Stimulated activated CD4-positive, alpha-beta T cell treated with anti-CD3 and anti-CD28 coated beads, Interleukin-4, amount 100 ng/mL, for 4 hours (primary cell): ENCODE measurements around the gene TFDP2.
A peak's percentile ranks its signal among the peaks of the same experiment; 100 is the strongest.
"Not testable (repeated sequence)": the region's sequence is repeated elsewhere in the genome, so short reads cannot be mapped to it uniquely, and the experiment has no call there.

Source experiments
- DNase-seq, 2 experiments: peaks; one replicate each; pipeline ENCODE4 v3.0.0-alpha.2; 2020

The TFDP2 gene

GRCh38 chr3:141920701-141921100 lies 228.6 kb downstream of the TFDP2 start:
- no peak for DNase-seq

DNA sequence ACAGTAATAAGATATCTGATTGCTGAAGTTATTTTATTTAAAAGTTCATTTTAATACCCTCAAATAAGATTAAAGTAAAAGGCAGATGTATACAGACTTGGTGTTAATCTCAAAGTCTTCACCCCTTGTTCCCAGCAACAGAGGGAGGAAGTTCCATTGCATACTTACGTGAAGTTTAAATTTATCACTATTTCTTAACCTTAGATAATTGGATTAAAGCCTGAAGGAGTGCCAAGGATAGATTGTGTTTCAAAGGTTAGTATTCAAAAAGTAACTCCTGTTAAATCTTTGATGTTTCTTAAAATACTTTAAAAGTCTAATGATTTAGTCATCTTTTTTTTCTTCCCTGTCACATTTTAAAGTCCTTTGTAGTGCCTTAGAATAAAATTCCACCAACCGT lies 233.6 kb downstream of the TFDP2 start:
- no peak for DNase-seq

GRCh38 chr3:141915016-141915415 lies 234.3 kb downstream of the TFDP2 start:
- no peak for DNase-seq

GRCh38 chr3:141914311-141914710 lies 235.0 kb downstream of the TFDP2 start:
- DNase-seq: no peak

GRCh38 chr3:141913150-141913811 lies 236.1 kb downstream of the TFDP2 start:
- peak in 1 of 2 experiments; percentile 51 for DNase-seq

DNA sequence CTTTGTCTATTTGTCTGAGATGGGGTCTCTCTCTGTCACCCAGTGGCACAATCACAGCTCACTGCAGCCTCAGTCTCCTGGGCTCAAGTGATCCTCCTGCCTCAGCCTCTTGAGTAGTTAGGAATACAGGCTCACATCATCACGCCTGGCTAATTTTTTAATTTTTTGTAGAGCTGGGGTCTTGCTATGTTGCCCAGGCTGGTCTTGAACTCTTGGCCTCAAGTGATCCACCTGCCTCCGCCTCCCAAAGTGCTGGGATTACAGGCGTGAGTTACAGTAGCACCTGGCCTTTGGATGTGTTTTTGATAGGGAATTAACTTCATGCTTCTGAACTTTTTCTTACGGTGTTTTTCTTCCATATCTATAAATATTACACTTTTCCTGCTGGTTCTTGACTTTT lies 239.4 kb downstream of the TFDP2 start:
- DNase-seq: not testable (repeated sequence)

DNA sequence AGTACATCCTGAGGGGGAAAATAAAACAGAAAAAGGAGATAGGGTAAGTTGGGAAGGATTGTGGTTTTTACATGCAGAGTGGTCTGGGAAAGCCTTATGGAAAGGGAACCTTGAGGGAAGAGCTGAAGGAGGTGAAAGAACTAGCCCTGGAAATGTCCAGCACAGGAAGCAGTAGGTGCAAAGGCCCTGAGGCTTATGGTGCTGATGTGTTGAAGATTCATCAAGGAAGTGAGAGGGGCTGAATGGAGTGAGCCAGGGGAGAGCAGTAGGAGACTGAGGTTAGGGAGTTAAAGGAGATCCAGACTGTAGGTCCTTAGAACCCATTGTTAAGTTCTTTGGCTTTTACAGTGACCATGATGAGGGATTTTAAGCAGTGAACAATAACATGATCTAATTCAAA lies 239.9 kb downstream of the TFDP2 start:
- DNase-seq: no peak

GRCh38 chr3:141905129-141905528 lies 244.2 kb downstream of the TFDP2 start:
- DNase-seq: no peak

- DNase-seq: no peak
Measured at GRCh38 chr3:141904203-141904602, 245.1 kb downstream of the TFDP2 start.

- no peak for DNase-seq
Measured at GRCh38 chr3:141901914-141902313, 247.4 kb downstream of the TFDP2 start.

GRCh38 chr3:141900343-141900742 lies 249.0 kb downstream of the TFDP2 start:
- DNase-seq: no peak

DNA sequence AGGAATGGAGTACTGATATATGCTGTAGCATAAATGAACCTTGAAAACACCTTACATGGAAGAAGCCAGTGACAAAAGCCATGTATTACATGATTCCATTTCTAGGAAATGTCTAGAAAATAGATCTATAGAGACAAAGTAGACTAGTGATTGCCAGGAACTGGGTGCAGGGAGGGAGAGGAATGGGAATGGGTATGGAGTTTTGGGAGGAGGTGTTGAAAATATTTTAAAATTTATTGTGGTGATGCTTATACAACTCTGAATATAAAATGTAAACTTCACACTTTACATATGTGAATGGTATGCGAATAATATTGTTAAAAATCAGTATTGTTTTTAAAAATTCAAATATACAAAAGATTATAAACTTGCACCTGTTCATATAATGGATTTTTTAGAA lies 250.4 kb downstream of the TFDP2 start:
- DNase-seq: no peak

DNA sequence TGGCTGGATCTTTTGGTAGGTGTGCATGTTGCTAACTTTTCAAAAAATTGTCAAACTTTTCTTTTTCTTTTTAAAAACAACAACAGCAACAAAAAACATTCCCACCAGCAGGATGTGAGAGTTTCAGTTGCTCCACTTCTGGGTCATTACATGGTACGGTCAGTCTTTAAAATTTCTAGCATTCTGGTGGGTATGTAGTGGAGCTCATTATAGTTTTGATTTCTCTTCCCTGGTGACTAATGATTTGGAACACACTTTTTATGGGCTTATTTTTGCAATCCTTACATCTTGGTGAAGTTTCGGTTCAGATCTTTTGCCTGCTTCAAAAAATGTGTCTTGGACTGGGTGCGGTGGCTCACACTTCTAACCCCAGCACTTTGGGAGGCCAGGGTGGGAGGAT lies 253.6 kb downstream of the TFDP2 start:
- no peak for DNase-seq

DNA sequence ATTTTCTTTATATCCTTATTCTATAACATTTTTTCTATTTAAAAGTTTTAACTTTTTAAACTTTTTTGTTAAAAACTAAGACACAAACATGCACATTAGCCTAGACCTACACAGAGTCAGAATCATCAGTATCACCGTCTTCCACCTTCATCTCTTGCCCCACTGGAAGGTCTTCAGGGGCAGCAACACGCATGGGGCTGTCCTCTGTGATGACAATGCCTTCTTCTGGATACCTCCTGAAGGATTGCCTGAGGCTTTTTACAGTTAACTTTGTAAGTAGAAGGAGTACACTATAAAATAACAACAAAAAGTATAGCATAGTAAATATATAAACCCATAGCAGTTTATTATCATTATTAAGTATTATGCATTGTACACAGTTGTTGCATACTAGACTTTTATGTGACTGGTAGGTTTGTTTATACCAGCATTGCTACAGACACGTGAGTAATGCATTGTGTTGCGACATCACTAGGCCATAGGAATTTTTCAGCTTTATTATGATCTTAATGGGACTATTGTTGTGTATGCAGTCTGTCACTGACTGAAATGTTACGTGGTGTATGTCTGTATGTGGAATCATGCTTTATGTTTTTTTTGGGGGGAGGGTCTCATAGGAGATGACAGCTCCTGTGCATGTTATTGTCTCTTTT lies 254.7 kb downstream of the TFDP2 start:
- DNase-seq: no peak
